Inflammatory macrophage (primary cell): ENCODE results near the gene ONECUT3.

Experiments used
- DNase-seq, 2 donors: peaks; one replicate each; pipeline ENCODE4 v3.0.0-alpha.2; 2020 to 2022

ONECUT3 gene

GRCh38 chr19:1742989-1743696, 10.2 kb upstream of the ONECUT3 start:
- DNase-seq = no peak

DNA sequence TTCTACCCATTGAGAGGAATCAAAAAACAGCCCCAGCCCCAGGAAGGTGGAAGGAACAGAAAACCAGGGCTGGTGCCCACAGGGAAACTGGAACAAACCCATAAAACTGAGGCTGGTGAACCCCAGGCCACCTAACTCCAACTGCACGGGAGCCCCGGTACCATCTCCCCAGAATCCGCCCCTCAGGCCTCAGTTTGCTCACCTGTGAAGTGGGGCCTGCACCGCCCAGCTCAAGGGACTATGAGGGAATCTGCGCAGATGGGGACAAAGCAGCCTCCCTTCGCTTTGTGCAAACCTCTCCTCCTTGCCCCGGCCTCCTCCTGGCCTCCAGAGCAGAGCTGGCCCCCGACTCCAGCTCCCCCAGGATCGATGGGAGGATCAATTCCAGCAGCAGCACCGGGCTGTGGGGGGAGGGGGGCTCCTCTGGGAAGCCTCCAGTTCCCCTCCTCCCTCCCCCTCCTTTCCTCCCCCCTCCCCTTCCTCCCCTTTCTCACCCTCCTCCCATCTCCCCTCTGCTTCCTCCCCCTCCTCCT, 9.1 kb upstream of the ONECUT3 start:
- no peak for DNase-seq

GRCh38 chr19:1744822-1745563, 8.3 kb upstream of the ONECUT3 start:
- no peak for DNase-seq

- DNase-seq = no peak
Observed at GRCh38 chr19:1745589-1746031, 7.7 kb upstream of the ONECUT3 start.

GRCh38 chr19:1746401-1747284, 6.7 kb upstream of the ONECUT3 start:
- no peak for DNase-seq

DNA sequence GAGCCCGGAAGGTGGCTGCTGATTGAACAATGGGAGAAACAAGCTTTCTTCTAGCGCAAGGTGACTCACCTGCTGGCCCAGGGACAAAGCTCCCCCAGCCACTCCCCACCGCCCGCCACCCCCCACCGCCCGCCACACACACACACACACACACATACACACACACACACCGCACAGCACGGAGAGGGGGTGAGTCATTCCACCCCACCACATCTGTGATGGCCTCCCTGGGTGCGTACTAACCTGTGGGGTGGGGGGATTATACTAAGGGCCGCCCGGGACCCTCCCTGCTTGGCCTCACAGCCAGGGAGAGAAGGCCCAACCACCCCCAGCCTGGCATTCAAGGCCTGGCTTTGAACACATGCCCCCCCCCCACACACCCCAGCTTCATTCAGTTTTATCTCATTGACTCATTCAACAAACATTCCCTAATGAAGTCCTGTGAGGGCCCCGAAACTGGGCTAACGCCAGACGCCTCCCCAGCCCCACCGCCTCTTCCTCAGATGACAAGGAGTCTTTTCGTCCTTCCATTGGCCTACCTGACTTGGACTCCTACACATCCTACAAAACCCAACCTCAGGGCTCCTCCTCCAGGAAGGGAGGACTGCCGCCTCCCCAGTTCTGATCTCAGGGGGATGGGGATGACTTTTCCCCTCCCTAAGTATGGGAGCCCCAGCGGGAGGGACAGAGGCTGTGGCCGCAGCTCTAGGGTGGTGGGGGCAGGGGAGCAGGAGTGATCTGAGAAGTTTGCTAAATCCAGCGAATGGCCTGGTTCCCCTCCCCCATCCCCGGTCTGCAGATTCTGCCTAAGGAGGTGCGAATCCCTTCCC, 5.8 kb upstream of the ONECUT3 start:
- no peak for DNase-seq

DNA sequence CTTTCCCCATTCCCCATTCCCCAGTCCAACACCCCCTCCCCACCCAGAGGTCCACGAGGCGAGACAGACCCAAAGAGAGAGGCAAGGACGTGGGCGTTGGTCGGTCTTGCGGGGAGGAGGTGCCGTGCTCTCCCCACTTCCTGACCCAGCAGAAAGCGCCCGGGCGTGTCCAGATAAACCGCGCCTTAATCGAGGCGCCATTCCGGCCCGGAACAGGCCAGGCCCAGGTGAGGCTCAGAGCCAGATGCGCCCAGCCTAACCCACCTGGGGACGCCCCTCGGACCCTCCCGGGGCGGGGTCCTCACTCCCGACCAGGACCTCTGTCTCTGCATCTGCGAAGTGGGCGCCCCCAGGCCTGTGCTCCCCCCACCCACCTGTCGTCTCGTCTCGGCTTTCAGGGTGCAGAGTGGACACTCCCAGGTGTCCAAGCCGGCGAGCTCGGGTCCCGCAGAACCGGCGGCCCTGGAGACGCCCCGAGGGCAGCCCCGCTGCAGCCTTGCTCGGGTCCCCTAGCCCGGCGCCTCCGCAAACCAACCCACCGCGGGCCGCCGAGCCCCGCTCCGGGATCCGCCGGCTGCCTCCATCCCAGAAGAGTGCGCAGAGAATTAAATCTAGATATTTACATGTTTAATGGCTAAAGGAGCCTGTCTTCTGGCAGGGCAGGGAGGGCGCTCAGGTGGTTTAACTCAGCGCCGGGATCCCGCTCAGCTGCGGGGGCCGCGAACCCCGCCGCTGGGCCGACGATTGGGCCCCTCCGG, 5.0 kb upstream of the ONECUT3 start:
- no peak for DNase-seq

GRCh38 chr19:1748873-1749341, 4.4 kb upstream of the ONECUT3 start:
- no peak for DNase-seq

GRCh38 chr19:1749373-1750342, 3.6 kb upstream of the ONECUT3 start:
- no peak for DNase-seq

GRCh38 chr19:1750343-1751021, 2.8 kb upstream of the ONECUT3 start:
- DNase-seq = no peak

- DNase-seq = no peak
Observed at GRCh38 chr19:1751367-1752008, 1.8 kb upstream of the ONECUT3 start.

DNA sequence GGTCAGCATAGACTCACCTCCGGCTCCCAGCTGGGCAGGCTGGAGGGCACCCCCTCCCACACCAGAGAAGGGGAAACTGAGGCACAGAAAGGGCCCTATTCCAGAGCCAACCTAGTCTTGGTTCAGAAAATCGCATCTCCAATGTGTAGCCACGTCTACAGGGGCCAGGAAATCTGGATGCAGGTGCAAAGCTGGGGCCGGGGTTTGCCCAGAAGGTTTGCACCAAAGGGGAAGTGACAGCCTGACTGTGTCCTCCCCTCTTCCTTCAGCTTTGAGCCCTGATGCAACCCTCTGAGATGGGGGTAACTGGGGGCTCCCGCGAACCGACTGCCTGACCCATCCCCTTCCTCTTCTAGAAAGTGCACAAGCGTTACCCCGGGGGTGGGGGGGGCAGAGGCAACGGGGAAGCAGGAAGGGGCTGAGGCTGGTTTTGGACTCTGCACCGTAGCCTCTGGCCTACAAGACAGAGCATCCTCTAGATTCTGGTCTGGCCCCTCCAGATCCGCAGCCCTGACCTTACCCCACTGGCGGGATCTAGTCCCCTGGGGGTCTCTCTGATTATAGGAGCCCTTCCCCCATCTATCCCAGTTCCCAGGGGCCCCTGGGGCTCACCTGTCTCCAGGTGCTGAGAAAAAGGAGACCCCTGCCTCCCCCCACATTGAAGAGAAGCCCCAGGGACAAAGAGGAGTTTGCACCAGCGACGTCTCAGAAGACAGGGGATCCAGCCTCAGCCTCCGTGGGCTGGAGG, 1.1 kb upstream of the ONECUT3 start:
- DNase-seq = no peak

- no peak for DNase-seq
Observed at GRCh38 chr19:1754018-1754635, 821 bp downstream of the ONECUT3 start.

DNA sequence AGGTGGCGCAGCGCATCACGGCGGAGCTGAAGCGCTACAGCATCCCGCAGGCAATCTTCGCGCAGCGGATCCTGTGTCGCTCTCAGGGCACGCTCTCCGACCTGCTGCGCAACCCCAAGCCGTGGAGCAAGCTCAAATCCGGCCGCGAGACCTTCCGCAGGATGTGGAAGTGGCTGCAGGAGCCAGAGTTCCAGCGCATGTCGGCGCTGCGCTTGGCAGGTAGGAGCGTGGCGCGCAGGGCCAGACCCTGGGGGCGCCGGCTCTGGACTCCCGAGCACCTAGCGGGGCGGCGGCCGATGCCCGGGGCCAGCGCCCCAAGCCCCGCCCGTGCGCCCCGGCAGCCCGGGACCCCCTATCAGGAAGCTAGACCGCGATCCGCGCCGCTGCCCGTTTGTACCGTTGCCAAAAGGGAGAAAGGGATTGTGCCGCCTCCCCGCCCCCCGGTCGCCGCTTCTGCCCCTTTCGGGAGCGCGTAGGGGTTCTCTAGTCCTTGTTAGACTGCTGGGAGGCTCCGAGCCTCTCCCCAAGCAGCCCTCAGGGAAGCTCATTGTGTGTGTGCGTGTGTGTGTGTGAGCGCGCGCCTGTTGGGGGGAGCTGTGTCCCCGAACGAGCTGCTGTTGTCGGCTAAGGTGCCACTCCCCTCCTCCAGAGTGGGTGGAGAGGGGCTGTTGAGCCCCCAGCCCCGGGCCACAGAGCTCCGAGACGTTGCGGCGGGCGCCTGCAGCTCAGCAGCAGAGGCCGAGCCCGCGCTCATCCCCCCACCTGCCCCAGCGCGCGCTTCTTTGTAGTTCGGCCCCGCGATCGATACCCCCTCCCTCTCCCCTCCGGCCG, 1.5 kb downstream of the ONECUT3 start:
- no peak for DNase-seq

GRCh38 chr19:1755467-1756171, 2.3 kb downstream of the ONECUT3 start:
- DNase-seq = no peak

GRCh38 chr19:1756264-1756663, 3.0 kb downstream of the ONECUT3 start:
- no peak for DNase-seq
